Esophagus (tissue), 2 donors: ENCODE results near the gene NR2F1-AS1. TPM values are rescaled to one million over a fixed set of nuclear protein-coding genes. Genes with fewer than 3 reads are reported as not detected.

Experiments used
- H3K27ac ChIP-seq, 2 donors: one replicate each; pipeline ENCODE4 v1.5.1; 2013; ENCODE audit warnings: low read depth in 2 of 2, mild to moderate bottlenecking in 2 of 2, inconsistent platforms in 1 of 2, low read length in 1 of 2, moderate library complexity in 1 of 2
- H3K27me3 ChIP-seq, 2 donors: one replicate each; pipeline ENCODE4 v1.6.1; 2013; ENCODE audit warnings: low read length in 2 of 2, control low read depth in 1 of 2, mild to moderate bottlenecking in 1 of 2; ENCODE audit not compliant: insufficient read depth in 2 of 2, control insufficient read depth in 1 of 2
- H3K36me3 ChIP-seq, 2 donors: one replicate each; pipeline ENCODE4 v1.6.1; 2013; ENCODE audit warnings: low read length in 1 of 2; ENCODE audit not compliant: control insufficient read depth in 2 of 2, insufficient read depth in 2 of 2
- H3K4me1 ChIP-seq, 2 donors: one replicate each; pipeline ENCODE4 v1.6.1; 2013; ENCODE audit warnings: low read length in 1 of 2; ENCODE audit not compliant: control insufficient read depth in 2 of 2, insufficient read depth in 2 of 2
- H3K4me3 ChIP-seq, 2 donors: one replicate each; pipeline ENCODE4 v1.5.1; 2013; ENCODE audit warnings: low read length in 2 of 2, mild to moderate bottlenecking in 2 of 2, low read depth in 1 of 2, moderate library complexity in 1 of 2
- H3K9me3 ChIP-seq, 2 donors: one replicate each; pipeline ENCODE4 v1.6.1; 2013; ENCODE audit warnings: mild to moderate bottlenecking in 2 of 2, low read depth in 1 of 2, low read length in 1 of 2, moderate library complexity in 1 of 2; ENCODE audit not compliant: control insufficient read depth in 2 of 2, insufficient read depth in 1 of 2
- WGBS, 2 donors: extraction: QIAGEN DNeasy Blood & Tissue Kit; methylation state at CpG; one replicate each; pipeline ENCODE4 v1.1.7; 2013; 5-methylcytosine and 5-hydroxymethylcytosine counted together
- polyA plus RNA-seq, 2 donors: library from polyadenylated mRNA; stranded (reverse); fragments of 200-250 nt; gene quantifications; one replicate each; pipeline ENCODE4 v1.2.3, GENCODE V29; 2013
- donor health status: healthy with polysubstance abuse.
- donor health status: Bipolar disorder and iron deficiency.

NR2F1-AS1 gene
- polyA plus RNA-seq, 2 donors, result 3.2 to 3.4 TPM

GRCh38 chr5:93589829-93590215 is 8.8 kb upstream of the NR2F1-AS1 start:
- Histone ChIP-seq H3K27ac (no peak overlapping the region), H3K4me3 (no peak overlapping the region), H3K4me1 (peaks cover 2 to 7% of the 10 kb centered on the region in 2 donors), H3K36me3 (peaks cover 0 to 8% of the 10 kb centered on the region in 2 donors), H3K9me3 (peaks cover 0 to 11% of the 10 kb centered on the region in 2 donors), H3K27me3 (peaks cover 5 to 14% of the 10 kb centered on the region in 2 donors)
- WGBS, 2 donors, result 61 to 68% methylated on average over 2 of the region's 2 CpGs

- H3K27me3 ChIP-seq, result peaks cover 5 to 14% of the 10 kb centered on the region in 2 donors
- peaks cover 0 to 8% of the 10 kb centered on the region in 2 donors for H3K36me3 ChIP-seq
- H3K9me3 ChIP-seq, result peaks cover 0 to 9% of the 10 kb centered on the region in 2 donors
- H3K4me1 ChIP-seq, result peaks cover 2 to 7% of the 10 kb centered on the region in 2 donors
- peak overlapping the region in 1 of 2 donors; percentile 41 for H3K27ac ChIP-seq
- 73 to 78% methylated on average over 6 of the region's 6 CpGs for WGBS, 2 donors
- no peak overlapping the region for H3K4me3 ChIP-seq
Measured at GRCh38 chr5:93589152-93589828, 8.3 kb upstream of the NR2F1-AS1 start.

- Histone ChIP-seq H3K4me1 (peaks cover 2 to 7% of the 10 kb centered on the region in 2 donors), H3K4me3 (peak overlapping the region; percentile 26 to 39), H3K27ac (peak overlapping the region; percentile 14 to 63), H3K27me3 (peaks cover 5 to 14% of the 10 kb centered on the region in 2 donors), H3K36me3 (peaks cover 0 to 6% of the 10 kb centered on the region in 2 donors), H3K9me3 (peaks cover 0 to 9% of the 10 kb centered on the region in 2 donors)
- 45% methylated on average over 50 to 78 of the region's 78 CpGs for WGBS, 2 donors
Measured at GRCh38 chr5:93588352-93589151, 7.5 kb upstream of the NR2F1-AS1 start.

- H3K36me3 ChIP-seq, result peaks cover 0 to 4% of the 10 kb centered on the region in 2 donors
- H3K27ac ChIP-seq, result peak overlapping the region; percentile 14 to 63
- peaks cover 0 to 9% of the 10 kb centered on the region in 2 donors for H3K9me3 ChIP-seq
- peaks cover 5 to 14% of the 10 kb centered on the region in 2 donors for H3K27me3 ChIP-seq
- peak overlapping the region; percentile 26 to 39 for H3K4me3 ChIP-seq
- 33 to 39% methylated on average over 59 of the region's 59 CpGs for WGBS, 2 donors
- peaks cover 2 to 7% of the 10 kb centered on the region in 2 donors for H3K4me1 ChIP-seq
Measured at GRCh38 chr5:93587597-93588351, 6.8 kb upstream of the NR2F1-AS1 start.

- peak overlapping the region; percentile 13 to 67 for H3K4me3 ChIP-seq
- WGBS, 2 donors, result 54 to 58% methylated on average over 11 of the region's 11 CpGs
Measured at GRCh38 chr5:93586736-93587596, 5.9 kb upstream of the NR2F1-AS1 start.

GRCh38 chr5:93585767-93586385 is 4.9 kb upstream of the NR2F1-AS1 start:
- peaks cover 2 to 5% of the 10 kb centered on the region in 2 donors for H3K4me1 ChIP-seq
- H3K27ac ChIP-seq, result peak overlapping the region; percentile 68 to 79
- peaks cover 0 to 4% of the 10 kb centered on the region in 2 donors for H3K36me3 ChIP-seq
- peaks cover 0 to 9% of the 10 kb centered on the region in 2 donors for H3K9me3 ChIP-seq
- H3K4me3 ChIP-seq, result peak overlapping the region; percentile 33 to 67
- peaks cover 5 to 14% of the 10 kb centered on the region in 2 donors for H3K27me3 ChIP-seq
- WGBS, 2 donors, result 18 to 19% methylated on average over 13 of the region's 13 CpGs

More at GRCh38 chr5:93586736-93587596, 5.9 kb upstream of the NR2F1-AS1 start:
- Histone ChIP-seq H3K36me3 (peaks cover 0 to 4% of the 10 kb centered on the region in 2 donors), H3K27ac (no peak overlapping the region), H3K9me3 (peaks cover 0 to 9% of the 10 kb centered on the region in 2 donors), H3K4me1 (peaks cover 2 to 7% of the 10 kb centered on the region in 2 donors), H3K27me3 (peaks cover 5 to 14% of the 10 kb centered on the region in 2 donors)

GRCh38 chr5:93585041-93585766 is 4.2 kb upstream of the NR2F1-AS1 start:
- H3K36me3 ChIP-seq, result peaks cover 0 to 4% of the 10 kb centered on the region in 2 donors
- H3K4me1 ChIP-seq, result peaks cover 5% of the 10 kb centered on the region in 2 donors
- peaks cover 0 to 9% of the 10 kb centered on the region in 2 donors for H3K9me3 ChIP-seq
- H3K27me3 ChIP-seq, result peaks cover 5 to 14% of the 10 kb centered on the region in 2 donors
- 1 to 2% methylated on average over 40 to 70 of the region's 70 CpGs for WGBS, 2 donors
- peak overlapping the region; percentile 68 to 79 for H3K27ac ChIP-seq
- H3K4me3 ChIP-seq, result peak overlapping the region; percentile 43 to 67

GRCh38 chr5:93584596-93585040 is 3.6 kb upstream of the NR2F1-AS1 start:
- peak overlapping the region; percentile 68 to 79 for H3K27ac ChIP-seq
- H3K4me1 ChIP-seq, result peaks cover 5 to 10% of the 10 kb centered on the region in 2 donors
- H3K36me3 ChIP-seq, result peaks cover 0 to 4% of the 10 kb centered on the region in 2 donors
- peaks cover 0 to 9% of the 10 kb centered on the region in 2 donors for H3K9me3 ChIP-seq
- 1 to 2% methylated on average over 10 to 41 of the region's 48 CpGs for WGBS, 2 donors
- H3K27me3 ChIP-seq, result peaks cover 5 to 17% of the 10 kb centered on the region in 2 donors
- H3K4me3 ChIP-seq, result peak overlapping the region; percentile 67 to 69
